Activated T-cell treated with anti-CD3 and anti-CD28 coated beads, Interleukin-2, amount 50 U/mL, for 24 hours (primary cell): Measurements from ENCODE around the gene TACC3.
"Not testable (repeated sequence)": the region's sequence is repeated elsewhere in the genome, so short reads cannot be mapped to it uniquely, and the experiment has no call there.

Experiments
- DNase-seq: peaks from one replicate; pipeline ENCODE4 v3.0.0-alpha.2; 2020
- H3K27ac Mint-ChIP-seq: 2 replicates; pipeline ENCODE4 v1.8.0; 2020; ENCODE audit warnings: mild to moderate bottlenecking, mixed read lengths
- H3K27me3 Mint-ChIP-seq: 2 replicates; pipeline ENCODE4 v1.8.0; 2020; ENCODE audit warnings: mixed read lengths
- H3K36me3 Mint-ChIP-seq: 2 replicates; pipeline ENCODE4 v1.8.0; 2020; ENCODE audit warnings: low read depth, mixed read lengths
- H3K4me1 Mint-ChIP-seq: 2 replicates; pipeline ENCODE4 v1.8.0; 2020; ENCODE audit warnings: low read depth, mixed read lengths
- H3K4me3 Mint-ChIP-seq: 2 replicates; pipeline ENCODE4 v1.8.0; 2020; ENCODE audit warnings: mild to moderate bottlenecking, moderate library complexity, mixed read lengths
- H3K9me3 Mint-ChIP-seq: 2 replicates; pipeline ENCODE4 v1.8.0; 2020; ENCODE audit warnings: mixed read lengths

TACC3 gene

GRCh38 chr4:1686440-1687036 is 34.8 kb upstream of the TACC3 start:
- Mint-ChIP-seq H3K27ac (peak overlapping the region; percentile 51), H3K4me3 (no peak overlapping the region), H3K36me3 (peaks cover 26% of the 10 kb centered on the region), H3K9me3 (no peaks in the 10 kb centered on the region), H3K27me3 (peaks cover 3% of the 10 kb centered on the region), H3K4me1 (peaks cover 13% of the 10 kb centered on the region)
- DNase-seq: no peak

GRCh38 chr4:1690698-1691097 is 30.6 kb upstream of the TACC3 start:
- Mint-ChIP-seq H3K9me3 (no peaks in the 10 kb centered on the region), H3K27ac (no peak overlapping the region), H3K36me3 (peaks cover 68% of the 10 kb centered on the region), H3K27me3 (no peaks in the 10 kb centered on the region), H3K4me3 (no peak overlapping the region), H3K4me1 (peaks cover 4% of the 10 kb centered on the region)
- DNase-seq: no peak

- Mint-ChIP-seq H3K27me3 (no peaks in the 10 kb centered on the region), H3K9me3 (no peaks in the 10 kb centered on the region), H3K4me1 (peaks cover 4% of the 10 kb centered on the region), H3K36me3 (peaks cover 79% of the 10 kb centered on the region), H3K27ac (peak overlapping the region; percentile 33), H3K4me3 (no peak overlapping the region)
- no peak for DNase-seq
These were observed 29.5 kb upstream of the TACC3 start for GRCh38 chr4:1691737-1692373.

- Mint-ChIP-seq H3K27me3 (no peaks in the 10 kb centered on the region), H3K27ac (peak overlapping the region; percentile 5), H3K4me1 (peaks cover 4% of the 10 kb centered on the region), H3K36me3 (peaks cover 93% of the 10 kb centered on the region), H3K9me3 (no peaks in the 10 kb centered on the region), H3K4me3 (no peak overlapping the region)
- DNase-seq: peak; percentile 80
These were observed 28.0 kb upstream of the TACC3 start for GRCh38 chr4:1693131-1693896.

GRCh38 chr4:1695913-1696312 is 25.4 kb upstream of the TACC3 start:
- Mint-ChIP-seq H3K27ac (no peak overlapping the region), H3K9me3 (no peaks in the 10 kb centered on the region)

GRCh38 chr4:1701671-1702070 is 19.6 kb upstream of the TACC3 start:
- not testable (repeated sequence) for H3K27me3 Mint-ChIP-seq, DNase-seq, H3K9me3 Mint-ChIP-seq, H3K4me3 Mint-ChIP-seq
- H3K36me3 Mint-ChIP-seq: peaks cover 99% of the 10 kb centered on the region
- H3K4me1 Mint-ChIP-seq: peaks cover 46% of the 10 kb centered on the region
- H3K27ac Mint-ChIP-seq: peak overlapping the region; percentile 8

More at GRCh38 chr4:1695913-1696312, 25.4 kb upstream of the TACC3 start:
- Mint-ChIP-seq H3K4me1 (peaks cover 7% of the 10 kb centered on the region), H3K36me3 (peaks cover 99% of the 10 kb centered on the region), H3K4me3 (no peak overlapping the region), H3K27me3 (no peaks in the 10 kb centered on the region)
- DNase-seq: no peak

GRCh38 chr4:1703867-1704266 is 17.5 kb upstream of the TACC3 start:
- H3K4me1 Mint-ChIP-seq: peaks cover 58% of the 10 kb centered on the region
- H3K27me3 Mint-ChIP-seq: no peaks in the 10 kb centered on the region
- DNase-seq: no peak
- no peak overlapping the region for H3K4me3 Mint-ChIP-seq
- no peaks in the 10 kb centered on the region for H3K9me3 Mint-ChIP-seq
- H3K36me3 Mint-ChIP-seq: peaks cover 94% of the 10 kb centered on the region
- peak overlapping the region; percentile 42 for H3K27ac Mint-ChIP-seq

GRCh38 chr4:1705732-1706131 is 15.6 kb upstream of the TACC3 start:
- Mint-ChIP-seq H3K27ac (no peak overlapping the region), H3K4me3 (no peak overlapping the region), H3K27me3 (no peaks in the 10 kb centered on the region), H3K9me3 (no peaks in the 10 kb centered on the region), H3K4me1 (peaks cover 74% of the 10 kb centered on the region), H3K36me3 (peaks cover 94% of the 10 kb centered on the region)
- no peak for DNase-seq

GRCh38 chr4:1706358-1706757 is 15.0 kb upstream of the TACC3 start:
- Mint-ChIP-seq H3K27ac (peak overlapping the region; percentile 67), H3K9me3 (no peaks in the 10 kb centered on the region), H3K27me3 (no peaks in the 10 kb centered on the region), H3K4me1 (peaks cover 79% of the 10 kb centered on the region), H3K36me3 (peaks cover 94% of the 10 kb centered on the region), H3K4me3 (no peak overlapping the region)
- no peak for DNase-seq

- no peaks in the 10 kb centered on the region for H3K27me3 Mint-ChIP-seq
- H3K4me1 Mint-ChIP-seq: peaks cover 64% of the 10 kb centered on the region
- DNase-seq: no peak
- H3K9me3 Mint-ChIP-seq: no peaks in the 10 kb centered on the region
- peak overlapping the region; percentile 7 for H3K27ac Mint-ChIP-seq
- H3K4me3 Mint-ChIP-seq: peak overlapping the region; percentile 94
- peaks cover 85% of the 10 kb centered on the region for H3K36me3 Mint-ChIP-seq
These were observed 12.7 kb upstream of the TACC3 start for GRCh38 chr4:1708581-1708980.

- Mint-ChIP-seq H3K36me3 (peaks cover 85% of the 10 kb centered on the region), H3K9me3 (no peaks in the 10 kb centered on the region), H3K27me3 (no peaks in the 10 kb centered on the region), H3K27ac (peak overlapping the region; percentile 96), H3K4me1 (peaks cover 64% of the 10 kb centered on the region), H3K4me3 (peak overlapping the region; percentile 94)
- DNase-seq: no peak
These were observed 10.2 kb upstream of the TACC3 start for GRCh38 chr4:1711055-1711570.

- Mint-ChIP-seq H3K36me3 (peaks cover 85% of the 10 kb centered on the region), H3K4me1 (peaks cover 62% of the 10 kb centered on the region), H3K9me3 (no peaks in the 10 kb centered on the region), H3K27ac (peak overlapping the region; percentile 96), H3K4me3 (peak overlapping the region; percentile 94), H3K27me3 (no peaks in the 10 kb centered on the region)
- DNase-seq: peak; percentile 71
These were observed 9.6 kb upstream of the TACC3 start for GRCh38 chr4:1711571-1712215.

- peak within 1 kb of the TSS; percentile 100 for H3K4me3 Mint-ChIP-seq
- peak within 1 kb of the TSS; percentile 99 for H3K27ac Mint-ChIP-seq
- peaks cover 86% of the 10 kb centered on the region for H3K36me3 Mint-ChIP-seq
- H3K27me3 Mint-ChIP-seq: no peaks in the 10 kb centered on the region
- peak; percentile 99 for DNase-seq
- peaks cover 63% of the 10 kb centered on the region for H3K4me1 Mint-ChIP-seq
- no peaks in the 10 kb centered on the region for H3K9me3 Mint-ChIP-seq
These were observed 8.9 kb upstream of the TACC3 start, which contains the start of gene SLBP for GRCh38 chr4:1712216-1713002. TSS of gene SLBP (minus strand) at chr4:1712319. CDS start at chr4:1712188, 131 bp downstream.
